Measurements from ENCODE around the gene RAD51AP1.

- TF ChIP-seq CTCF (IDR thresholded peaks at IDR 0.05) (no peak), POLR2A (IDR thresholded peaks at IDR 0.05) (no peak)
These were observed 47.7 kb upstream of the RAD51AP1 start for GRCh38 chr12:4490973-4491372.

Measured in body of pancreas (tissue), 4 donors.